ENCODE measurements around the gene PRKCH.
"Not testable (repeated sequence)": the region's sequence is repeated elsewhere in the genome, so short reads cannot be mapped to it uniquely, and the experiment has no call there.

Gene PRKCH

DNA sequence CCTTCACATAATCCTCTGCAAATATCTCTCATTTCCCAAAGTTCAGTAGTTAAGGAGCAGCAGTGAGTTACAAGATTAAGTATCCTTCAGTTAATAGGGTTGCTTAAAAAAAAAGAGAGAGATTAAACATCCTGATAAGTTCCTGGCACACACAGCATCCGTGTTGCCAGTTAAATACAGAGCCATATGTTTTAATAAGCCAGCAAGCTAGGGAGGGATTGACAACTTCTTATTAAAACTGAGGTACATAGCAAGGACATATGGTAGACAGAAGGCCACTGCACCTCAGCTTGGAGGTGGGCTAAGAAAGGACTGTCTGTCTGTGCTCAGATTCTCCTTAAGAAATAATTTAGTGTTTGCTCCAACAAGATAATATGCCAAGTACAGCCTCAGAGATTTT, 30.7 kb upstream of the PRKCH start:
- no peak for DNase-seq (ENCODE audit: low spot score)
- H3K4me3 Mint-ChIP-seq: no peak overlapping the region
- H3K27ac Mint-ChIP-seq: no peak overlapping the region
- no peaks in the 10 kb centered on the region for H3K9me3 Mint-ChIP-seq
- no peaks in the 10 kb centered on the region for H3K27me3 Mint-ChIP-seq (ENCODE audit: low read depth)
- H3K4me1 Mint-ChIP-seq (ENCODE audit: low read depth): peaks cover 13% of the 10 kb centered on the region
- no peaks in the 10 kb centered on the region for H3K36me3 Mint-ChIP-seq (ENCODE audit: low read depth)

DNA sequence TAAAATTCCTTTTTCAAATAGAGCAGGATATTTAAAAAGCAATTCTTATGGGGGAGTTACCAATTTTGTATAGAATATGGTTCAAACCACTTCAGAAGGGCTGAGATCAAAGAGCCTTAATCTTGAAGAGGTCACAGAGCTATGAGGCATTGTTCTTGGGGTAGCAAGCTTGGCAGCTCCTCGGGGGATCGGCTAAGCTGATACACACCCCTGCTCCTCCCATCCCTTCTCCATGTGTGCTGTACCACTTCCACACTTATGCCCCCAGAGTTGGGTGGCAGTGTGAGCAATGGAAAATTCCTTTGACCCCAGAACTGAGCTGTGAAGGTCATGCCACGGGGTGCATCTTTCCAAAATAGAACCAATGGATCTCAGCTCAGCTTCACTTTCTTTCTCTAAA, 25.2 kb upstream of the PRKCH start:
- no peak overlapping the region for H3K4me3 Mint-ChIP-seq
- DNase-seq (ENCODE audit: low spot score): no peak
- no peak overlapping the region for H3K27ac Mint-ChIP-seq
- H3K36me3 Mint-ChIP-seq (ENCODE audit: low read depth): no peaks in the 10 kb centered on the region
- H3K9me3 Mint-ChIP-seq: no peaks in the 10 kb centered on the region
- H3K27me3 Mint-ChIP-seq (ENCODE audit: low read depth): no peaks in the 10 kb centered on the region
- H3K4me1 Mint-ChIP-seq (ENCODE audit: low read depth): peaks cover 34% of the 10 kb centered on the region

- Mint-ChIP-seq H3K4me3 (no peak overlapping the region), H3K4me1 (ENCODE audit: low read depth) (peaks cover 34% of the 10 kb centered on the region), H3K27me3 (ENCODE audit: low read depth) (no peaks in the 10 kb centered on the region), H3K9me3 (no peaks in the 10 kb centered on the region), H3K27ac (no peak overlapping the region), H3K36me3 (ENCODE audit: low read depth) (no peaks in the 10 kb centered on the region)
- no peak for DNase-seq (ENCODE audit: low spot score)
These were observed 24.5 kb upstream of the PRKCH start for GRCh38 chr14:61296719-61297502.

- H3K27me3 Mint-ChIP-seq (ENCODE audit: low read depth): no peaks in the 10 kb centered on the region
- no peak overlapping the region for H3K27ac Mint-ChIP-seq
- no peaks in the 10 kb centered on the region for H3K36me3 Mint-ChIP-seq (ENCODE audit: low read depth)
- DNase-seq (ENCODE audit: low spot score): no peak
- no peaks in the 10 kb centered on the region for H3K9me3 Mint-ChIP-seq
- H3K4me3 Mint-ChIP-seq: no peak overlapping the region
- peaks cover 34% of the 10 kb centered on the region for H3K4me1 Mint-ChIP-seq (ENCODE audit: low read depth)
These were observed 23.8 kb upstream of the PRKCH start for GRCh38 chr14:61297581-61297980.

DNA sequence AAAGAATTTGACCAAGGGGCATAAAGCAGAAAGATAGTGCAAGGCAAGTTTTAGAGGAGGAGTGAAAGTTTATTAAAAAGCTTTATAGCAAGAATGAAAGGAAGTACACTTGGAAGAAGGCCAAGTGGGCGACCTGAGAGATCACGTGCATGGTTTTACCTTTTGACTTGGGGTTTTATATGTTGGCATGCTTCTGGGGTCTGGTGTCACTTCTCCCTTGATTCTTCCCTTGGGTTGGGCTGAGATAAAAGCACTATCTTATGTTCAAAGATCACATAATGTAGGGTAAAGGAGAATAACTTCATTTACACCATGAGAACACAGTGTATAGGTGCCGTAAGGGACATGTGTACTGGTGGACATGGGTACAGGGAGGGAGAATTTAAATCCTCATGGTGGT, 22.6 kb upstream of the PRKCH start:
- Mint-ChIP-seq H3K27ac (no peak overlapping the region), H3K9me3 (no peaks in the 10 kb centered on the region), H3K27me3 (ENCODE audit: low read depth) (no peaks in the 10 kb centered on the region), H3K36me3 (ENCODE audit: low read depth) (no peaks in the 10 kb centered on the region), H3K4me1 (ENCODE audit: low read depth) (peaks cover 34% of the 10 kb centered on the region), H3K4me3 (no peak overlapping the region)
- DNase-seq (ENCODE audit: low spot score): no peak

DNA sequence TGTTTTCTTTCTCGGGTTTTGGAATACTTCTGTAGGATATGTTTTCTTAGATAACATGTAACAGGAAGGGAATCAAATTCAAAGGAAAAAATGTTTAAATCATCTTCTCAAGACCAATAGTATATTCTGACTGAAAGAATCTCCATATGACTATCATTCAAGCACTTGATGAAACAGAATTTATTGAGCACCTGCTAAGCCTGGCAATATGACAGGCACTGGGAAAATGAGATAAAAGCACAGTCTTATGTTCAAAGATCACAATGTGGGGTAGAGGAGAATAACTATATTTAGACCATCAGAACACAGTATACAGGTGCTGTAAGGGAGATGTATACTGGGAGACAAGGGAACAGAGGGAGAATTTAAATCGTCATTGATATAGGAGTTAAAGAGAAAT, 21.2 kb upstream of the PRKCH start:
- Mint-ChIP-seq H3K27ac (no peak overlapping the region), H3K4me3 (no peak overlapping the region), H3K4me1 (ENCODE audit: low read depth) (peaks cover 34% of the 10 kb centered on the region), H3K9me3 (no peaks in the 10 kb centered on the region), H3K27me3 (ENCODE audit: low read depth) (no peaks in the 10 kb centered on the region), H3K36me3 (ENCODE audit: low read depth) (no peaks in the 10 kb centered on the region)
- DNase-seq (ENCODE audit: low spot score): no peak

DNA sequence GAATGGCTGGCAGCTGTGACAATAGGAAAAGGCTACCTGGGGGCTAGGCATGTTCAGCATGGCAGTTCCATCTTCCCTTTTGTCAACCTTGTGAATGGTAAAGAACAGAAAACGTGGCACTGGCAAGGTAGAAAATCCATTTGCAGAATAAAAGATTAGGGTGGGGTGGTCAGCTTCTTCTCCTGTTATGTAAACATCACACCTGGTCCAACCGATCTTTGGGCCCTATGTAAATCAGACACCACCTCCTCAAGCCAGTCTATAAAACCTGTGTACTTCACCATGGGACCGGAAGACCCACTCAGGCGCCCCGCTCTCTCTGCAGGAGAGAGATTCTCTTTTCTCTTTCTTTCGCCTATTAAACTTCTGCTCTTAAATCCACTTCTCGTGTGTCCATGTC, 20.6 kb upstream of the PRKCH start:
- H3K4me3 Mint-ChIP-seq: no peak overlapping the region
- no peaks in the 10 kb centered on the region for H3K27me3 Mint-ChIP-seq (ENCODE audit: low read depth)
- no peak overlapping the region for H3K27ac Mint-ChIP-seq
- peaks cover 3% of the 10 kb centered on the region for H3K36me3 Mint-ChIP-seq (ENCODE audit: low read depth)
- no peak for DNase-seq (ENCODE audit: low spot score)
- peaks cover 33% of the 10 kb centered on the region for H3K4me1 Mint-ChIP-seq (ENCODE audit: low read depth)
- no peaks in the 10 kb centered on the region for H3K9me3 Mint-ChIP-seq

GRCh38 chr14:61304688-61305087, 16.7 kb upstream of the PRKCH start:
- H3K36me3 Mint-ChIP-seq (ENCODE audit: low read depth): peaks cover 22% of the 10 kb centered on the region
- H3K4me3 Mint-ChIP-seq: no peak overlapping the region
- H3K9me3 Mint-ChIP-seq: peaks cover 12% of the 10 kb centered on the region
- H3K27me3 Mint-ChIP-seq (ENCODE audit: low read depth): no peaks in the 10 kb centered on the region
- peaks cover 13% of the 10 kb centered on the region for H3K4me1 Mint-ChIP-seq (ENCODE audit: low read depth)
- H3K27ac Mint-ChIP-seq: no peak overlapping the region
- DNase-seq (ENCODE audit: low spot score): no peak

DNA sequence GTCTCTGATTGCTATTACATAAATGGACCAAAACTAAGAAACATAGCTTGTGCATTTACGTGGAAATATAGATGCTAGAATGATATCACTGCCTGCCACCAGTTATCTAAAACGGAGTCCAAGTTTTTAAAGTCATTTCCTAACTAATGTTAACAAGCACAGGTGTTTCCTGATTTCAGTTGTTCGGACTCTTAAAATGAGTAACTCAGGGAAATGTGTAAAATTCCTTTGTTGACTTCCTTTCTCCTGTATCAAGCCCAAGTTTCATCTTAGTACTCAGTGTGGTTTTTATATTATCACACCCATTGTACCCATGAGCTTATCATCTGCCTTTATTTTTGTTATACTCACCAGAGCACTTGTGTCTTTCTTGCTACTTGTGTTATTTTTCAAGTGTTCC, 13.2 kb upstream of the PRKCH start:
- H3K36me3 Mint-ChIP-seq (ENCODE audit: low read depth): peaks cover 39% of the 10 kb centered on the region
- H3K9me3 Mint-ChIP-seq: peaks cover 30% of the 10 kb centered on the region
- peaks cover 8% of the 10 kb centered on the region for H3K4me1 Mint-ChIP-seq (ENCODE audit: low read depth)
- DNase-seq (ENCODE audit: low spot score): no peak
- no peak overlapping the region for H3K4me3 Mint-ChIP-seq
- H3K27ac Mint-ChIP-seq: no peak overlapping the region
- H3K27me3 Mint-ChIP-seq (ENCODE audit: low read depth): no peaks in the 10 kb centered on the region

DNA sequence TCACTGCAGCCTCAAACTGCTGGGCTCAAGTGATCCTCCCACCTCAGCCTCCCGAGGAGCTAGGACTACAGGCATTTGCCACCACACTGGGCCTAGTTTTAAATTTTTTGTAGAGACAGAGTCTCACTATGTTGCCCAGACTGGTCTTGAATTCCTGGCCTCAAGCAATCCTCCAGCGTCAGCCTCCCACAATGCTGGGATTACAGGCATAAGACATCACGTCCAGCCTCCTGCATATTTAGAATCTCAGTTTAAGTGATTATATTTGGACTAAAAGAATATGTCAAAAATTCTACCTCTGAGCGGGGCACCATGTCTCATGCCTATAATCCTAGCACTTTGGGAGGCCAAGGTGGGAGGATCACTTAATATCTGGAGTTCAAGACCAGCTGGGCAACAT, 12.7 kb upstream of the PRKCH start:
- H3K27me3 Mint-ChIP-seq (ENCODE audit: low read depth); H3K4me3 Mint-ChIP-seq; DNase-seq (ENCODE audit: low spot score); H3K27ac Mint-ChIP-seq; H3K4me1 Mint-ChIP-seq (ENCODE audit: low read depth): not testable (repeated sequence)
- Mint-ChIP-seq H3K36me3 (ENCODE audit: low read depth) (peaks cover 40% of the 10 kb centered on the region), H3K9me3 (peaks cover 34% of the 10 kb centered on the region)

- Mint-ChIP-seq H3K4me3 (no peak overlapping the region), H3K27me3 (ENCODE audit: low read depth) (no peaks in the 10 kb centered on the region), H3K4me1 (ENCODE audit: low read depth) (no peaks in the 10 kb centered on the region), H3K9me3 (peaks cover 28% of the 10 kb centered on the region), H3K27ac (no peak overlapping the region), H3K36me3 (ENCODE audit: low read depth) (peaks cover 14% of the 10 kb centered on the region)
- DNase-seq (ENCODE audit: low spot score): no peak
These were observed 6.1 kb upstream of the PRKCH start for GRCh38 chr14:61315313-61315712.

- Mint-ChIP-seq H3K4me3 (no peak overlapping the region), H3K27ac (no peak overlapping the region), H3K27me3 (ENCODE audit: low read depth) (no peaks in the 10 kb centered on the region), H3K9me3 (peaks cover 9% of the 10 kb centered on the region), H3K4me1 (ENCODE audit: low read depth) (peaks cover 10% of the 10 kb centered on the region), H3K36me3 (ENCODE audit: low read depth) (peaks cover 20% of the 10 kb centered on the region)
- no peak for DNase-seq (ENCODE audit: low spot score)
These were observed 2.3 kb upstream of the PRKCH start for GRCh38 chr14:61319086-61319485.

DNA sequence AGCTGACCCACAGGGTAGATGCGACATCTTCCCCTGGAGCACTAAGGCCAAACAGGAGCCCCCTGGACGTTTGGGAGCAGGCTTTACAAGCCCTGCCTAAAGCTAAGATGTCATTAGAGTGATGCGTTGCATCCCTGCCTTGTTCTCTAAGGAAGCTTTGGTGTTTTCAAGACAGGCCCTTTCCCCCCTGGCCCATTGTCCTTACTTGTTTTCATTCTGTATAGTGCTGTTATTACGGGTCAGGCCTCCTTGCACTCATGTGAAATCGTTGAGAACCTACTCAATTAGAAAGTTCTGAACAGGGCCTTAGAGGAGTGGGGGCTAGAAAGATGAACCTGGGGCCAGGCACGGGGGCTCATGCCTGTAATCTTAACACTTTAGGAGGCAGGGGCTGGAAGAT, 1.7 kb upstream of the PRKCH start:
- no peak for DNase-seq (ENCODE audit: low spot score)
- H3K27ac Mint-ChIP-seq: no peak overlapping the region
- H3K9me3 Mint-ChIP-seq: peaks cover 2% of the 10 kb centered on the region
- H3K27me3 Mint-ChIP-seq (ENCODE audit: low read depth): no peaks in the 10 kb centered on the region
- no peak overlapping the region for H3K4me3 Mint-ChIP-seq
- peaks cover 21% of the 10 kb centered on the region for H3K36me3 Mint-ChIP-seq (ENCODE audit: low read depth)
- H3K4me1 Mint-ChIP-seq (ENCODE audit: low read depth): peaks cover 12% of the 10 kb centered on the region

- H3K9me3 Mint-ChIP-seq; H3K27me3 Mint-ChIP-seq (ENCODE audit: low read depth); H3K27ac Mint-ChIP-seq; H3K4me3 Mint-ChIP-seq; DNase-seq (ENCODE audit: low spot score): not testable (repeated sequence)
- H3K4me1 Mint-ChIP-seq (ENCODE audit: low read depth): peaks cover 17% of the 10 kb centered on the region
- peaks cover 25% of the 10 kb centered on the region for H3K36me3 Mint-ChIP-seq (ENCODE audit: low read depth)
These were observed 1.2 kb upstream of the PRKCH start for GRCh38 chr14:61320170-61320569.

DNA sequence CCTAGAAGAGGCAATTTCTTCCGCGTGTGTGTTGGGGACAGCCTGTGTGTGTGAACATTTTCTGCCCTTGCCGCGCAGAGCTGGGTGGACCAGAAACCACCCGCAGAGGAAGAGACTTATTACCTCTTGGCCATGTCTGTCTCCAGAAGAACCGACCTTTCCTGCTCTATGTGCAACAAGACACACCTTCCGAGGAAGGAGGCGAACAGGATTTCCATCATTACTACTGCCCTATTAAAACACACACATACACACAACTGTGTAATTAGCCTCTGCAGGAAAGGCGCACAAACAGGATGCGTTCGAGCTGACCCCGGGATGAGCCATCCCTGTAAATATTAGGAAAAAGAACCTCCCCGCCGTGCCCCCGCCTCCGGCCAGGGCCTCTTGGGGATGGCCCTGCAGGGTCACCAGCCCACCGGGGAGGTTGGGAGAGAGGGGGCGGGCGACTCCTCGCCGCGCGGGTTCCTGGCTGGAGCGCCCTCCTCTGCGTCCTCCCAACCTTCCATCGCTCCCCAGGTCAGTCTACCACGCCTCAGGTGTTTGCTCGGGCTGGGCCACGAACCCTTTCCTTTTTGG, 484 bp upstream of the PRKCH start:
- H3K4me3 Mint-ChIP-seq: peak overlapping the region; percentile 74
- DNase-seq (ENCODE audit: low spot score): no peak
- H3K4me1 Mint-ChIP-seq (ENCODE audit: low read depth): peaks cover 23% of the 10 kb centered on the region
- H3K27ac Mint-ChIP-seq: peak overlapping the region; percentile 72
- H3K9me3 Mint-ChIP-seq: peaks cover 8% of the 10 kb centered on the region
- H3K36me3 Mint-ChIP-seq (ENCODE audit: low read depth): peaks cover 33% of the 10 kb centered on the region
- no peaks in the 10 kb centered on the region for H3K27me3 Mint-ChIP-seq (ENCODE audit: low read depth)

Data from T-helper 2 cell treated with Interferon-gamma antibody and Interleukin-4, amounts not matched to agents 5 μg/mL and 100 μg/mL, for 36 hours (primary cell).